ENCODE measurements around the gene MINDY4.

Gene MINDY4

DNA sequence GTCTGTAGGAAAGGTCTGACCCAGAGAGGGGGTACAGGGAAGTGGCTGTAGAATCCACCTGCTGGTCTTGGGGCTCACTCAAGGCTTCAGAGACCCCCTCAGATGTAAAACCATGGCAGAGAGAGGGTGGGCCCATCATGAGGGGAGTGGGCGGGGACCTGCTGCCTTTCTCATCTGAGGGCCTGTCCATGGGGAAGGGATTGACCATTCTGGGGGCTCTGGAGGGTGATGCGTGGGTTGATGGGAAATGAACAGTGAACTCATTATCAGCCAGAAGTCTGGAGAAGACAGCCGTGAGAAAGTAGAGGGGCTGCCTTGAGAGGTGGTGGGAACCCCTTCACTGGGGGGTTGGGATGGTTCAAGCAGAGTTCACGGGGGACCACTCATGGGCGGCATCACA, 66.8 kb downstream of the MINDY4 start:
- no peak for DNase-seq (ENCODE audit: low read depth)

DNA sequence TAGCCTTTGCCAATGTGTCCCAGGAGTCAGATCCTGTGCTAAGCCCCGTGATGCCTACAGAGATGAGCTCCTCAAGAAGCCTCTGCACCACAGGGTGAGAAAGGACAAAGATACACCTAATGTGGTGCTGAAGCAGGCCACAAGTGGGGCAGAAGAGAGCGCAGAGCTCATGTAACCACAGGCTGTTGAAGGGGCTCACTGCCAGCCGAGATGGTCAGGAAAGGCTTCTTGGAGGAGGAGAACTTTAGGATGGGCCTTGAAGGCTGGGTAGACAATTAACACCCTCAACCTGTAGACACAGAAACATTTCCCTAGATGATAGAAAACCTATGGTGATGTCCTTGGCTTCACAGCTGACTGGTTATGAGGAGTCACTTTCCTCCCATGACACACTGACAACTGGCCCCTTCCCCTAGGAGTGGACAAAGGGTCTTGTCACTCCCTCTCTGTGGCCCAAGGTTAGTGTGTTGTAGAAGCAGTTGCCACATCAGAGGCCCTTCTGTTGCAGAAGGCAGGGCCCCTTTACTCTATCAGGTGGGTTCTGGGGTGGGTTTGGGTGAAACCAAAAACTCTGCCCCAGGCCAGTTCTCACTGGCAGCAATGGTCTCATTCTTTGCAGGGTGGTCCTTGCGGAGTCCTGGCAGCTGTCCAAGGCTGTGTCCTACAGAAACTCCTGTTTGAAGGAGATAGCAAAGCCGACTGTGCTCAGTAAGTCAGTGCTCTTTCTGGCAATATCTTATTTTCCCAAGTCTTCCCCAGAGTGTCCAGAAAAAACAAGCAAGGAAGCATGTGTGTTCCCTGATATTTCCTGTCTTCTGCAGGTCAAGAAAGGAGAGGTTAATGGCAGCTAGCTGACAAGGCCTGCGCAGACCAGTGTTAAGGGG, 69.2 kb downstream of the MINDY4 start:
- DNase-seq (ENCODE audit: low read depth) = no peak

More for the DNA sequence above, 66.8 kb downstream of the MINDY4 start:
- TF ChIP-seq, protein P1, sequence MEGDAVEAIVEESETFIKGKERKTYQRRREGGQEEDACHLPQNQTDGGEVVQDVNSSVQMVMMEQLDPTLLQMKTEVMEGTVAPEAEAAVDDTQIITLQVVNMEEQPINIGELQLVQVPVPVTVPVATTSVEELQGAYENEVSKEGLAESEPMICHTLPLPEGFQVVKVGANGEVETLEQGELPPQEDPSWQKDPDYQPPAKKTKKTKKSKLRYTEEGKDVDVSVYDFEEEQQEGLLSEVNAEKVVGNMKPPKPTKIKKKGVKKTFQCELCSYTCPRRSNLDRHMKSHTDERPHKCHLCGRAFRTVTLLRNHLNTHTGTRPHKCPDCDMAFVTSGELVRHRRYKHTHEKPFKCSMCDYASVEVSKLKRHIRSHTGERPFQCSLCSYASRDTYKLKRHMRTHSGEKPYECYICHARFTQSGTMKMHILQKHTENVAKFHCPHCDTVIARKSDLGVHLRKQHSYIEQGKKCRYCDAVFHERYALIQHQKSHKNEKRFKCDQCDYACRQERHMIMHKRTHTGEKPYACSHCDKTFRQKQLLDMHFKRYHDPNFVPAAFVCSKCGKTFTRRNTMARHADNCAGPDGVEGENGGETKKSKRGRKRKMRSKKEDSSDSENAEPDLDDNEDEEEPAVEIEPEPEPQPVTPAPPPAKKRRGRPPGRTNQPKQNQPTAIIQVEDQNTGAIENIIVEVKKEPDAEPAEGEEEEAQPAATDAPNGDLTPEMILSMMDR (IDR thresholded peaks at IDR 0.05; ENCODE audit: control insufficient read depth, insufficient read depth, low read depth, low read length, missing control alignments) = no peak
- H3K4me3 ChIP-seq (ENCODE audit: control insufficient read depth, low read depth, low read length) = no peak overlapping the region

DNA sequence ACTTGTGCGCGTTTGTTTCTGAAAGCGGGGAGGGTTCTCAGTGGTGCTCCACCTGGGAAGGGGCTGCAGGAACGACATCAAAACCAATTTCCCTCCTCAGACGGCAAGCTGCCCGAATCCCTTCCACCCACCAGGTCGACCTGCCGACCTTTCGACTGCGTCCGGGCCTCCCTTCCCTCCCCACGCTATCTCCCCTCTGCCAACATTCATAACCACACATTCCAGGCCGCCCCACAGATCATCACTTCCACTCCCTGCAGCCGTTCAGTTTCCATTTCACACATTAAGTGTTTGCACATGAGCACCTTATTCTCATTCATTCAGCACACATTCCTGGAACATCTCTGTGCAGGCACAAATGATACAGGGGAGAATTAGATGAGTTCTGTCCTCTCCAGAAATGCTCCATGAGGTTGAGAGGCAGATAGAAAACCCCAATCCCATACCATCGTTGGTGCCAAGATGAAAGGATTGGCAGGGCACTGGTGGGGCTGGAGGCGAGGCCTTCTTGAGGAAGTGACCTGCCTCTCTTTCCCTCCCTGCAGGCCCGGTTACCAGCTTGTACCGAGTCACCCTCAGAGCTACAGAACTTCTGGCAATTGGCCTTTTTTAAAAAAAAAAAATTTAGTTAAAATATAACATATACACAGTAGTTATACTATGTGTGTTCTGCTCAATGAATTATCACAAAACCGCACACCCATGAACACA, 70.0 kb downstream of the MINDY4 start:
- H3K4me3 ChIP-seq (ENCODE audit: control insufficient read depth, low read depth, low read length) = no peak overlapping the region
- DNase-seq (ENCODE audit: low read depth) = no peak
- TF ChIP-seq, protein P1 (IDR thresholded peaks at IDR 0.05; ENCODE audit: control insufficient read depth, insufficient read depth, low read depth, low read length, missing control alignments) = no peak

More for the DNA sequence above, 69.2 kb downstream of the MINDY4 start:
- no peak overlapping the region for H3K4me3 ChIP-seq (ENCODE audit: control insufficient read depth, low read depth, low read length)
- TF ChIP-seq, protein P1 (IDR thresholded peaks at IDR 0.05; ENCODE audit: control insufficient read depth, insufficient read depth, low read depth, low read length, missing control alignments) = no peak

DNA sequence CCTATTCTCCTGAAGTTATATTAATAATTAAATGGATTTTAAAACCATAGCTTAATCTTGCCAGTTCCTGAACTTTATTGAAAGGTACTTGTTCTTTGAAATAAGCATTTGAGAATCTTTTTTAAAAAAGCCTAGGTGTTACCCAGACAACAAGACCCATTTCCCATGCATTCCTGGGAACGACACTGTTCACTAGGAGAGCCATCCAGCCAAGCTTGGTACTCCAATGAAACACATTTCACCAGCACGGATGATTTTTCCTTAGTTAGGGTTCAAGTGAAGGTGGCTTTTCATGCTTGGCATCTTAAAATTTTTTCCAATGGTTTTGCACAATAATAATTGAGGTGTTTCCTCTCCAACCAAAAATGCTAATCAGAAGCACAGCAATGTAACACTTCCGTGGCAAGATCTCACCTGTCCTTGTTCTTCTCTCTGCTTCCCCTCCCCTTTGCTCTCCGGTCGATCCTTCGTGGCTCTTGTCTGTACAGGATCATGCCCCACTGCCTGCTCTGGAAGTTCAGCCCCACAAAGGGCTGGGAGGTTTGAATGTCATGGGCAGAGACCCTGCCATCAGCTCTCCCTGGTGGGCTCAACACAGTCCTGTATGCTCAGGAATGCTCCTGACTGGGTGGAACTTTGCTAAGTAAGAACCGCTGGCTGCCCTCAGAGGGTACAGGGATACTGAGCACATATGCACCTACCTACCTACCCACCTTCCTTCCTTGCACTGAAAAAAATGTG, 70.8 kb downstream of the MINDY4 start:
- H3K4me3 ChIP-seq (ENCODE audit: control insufficient read depth, low read depth, low read length) = no peak overlapping the region
- no peak for DNase-seq (ENCODE audit: low read depth)
- TF ChIP-seq, protein P1 (IDR thresholded peaks at IDR 0.05; ENCODE audit: control insufficient read depth, insufficient read depth, low read depth, low read length, missing control alignments) = no peak

DNA sequence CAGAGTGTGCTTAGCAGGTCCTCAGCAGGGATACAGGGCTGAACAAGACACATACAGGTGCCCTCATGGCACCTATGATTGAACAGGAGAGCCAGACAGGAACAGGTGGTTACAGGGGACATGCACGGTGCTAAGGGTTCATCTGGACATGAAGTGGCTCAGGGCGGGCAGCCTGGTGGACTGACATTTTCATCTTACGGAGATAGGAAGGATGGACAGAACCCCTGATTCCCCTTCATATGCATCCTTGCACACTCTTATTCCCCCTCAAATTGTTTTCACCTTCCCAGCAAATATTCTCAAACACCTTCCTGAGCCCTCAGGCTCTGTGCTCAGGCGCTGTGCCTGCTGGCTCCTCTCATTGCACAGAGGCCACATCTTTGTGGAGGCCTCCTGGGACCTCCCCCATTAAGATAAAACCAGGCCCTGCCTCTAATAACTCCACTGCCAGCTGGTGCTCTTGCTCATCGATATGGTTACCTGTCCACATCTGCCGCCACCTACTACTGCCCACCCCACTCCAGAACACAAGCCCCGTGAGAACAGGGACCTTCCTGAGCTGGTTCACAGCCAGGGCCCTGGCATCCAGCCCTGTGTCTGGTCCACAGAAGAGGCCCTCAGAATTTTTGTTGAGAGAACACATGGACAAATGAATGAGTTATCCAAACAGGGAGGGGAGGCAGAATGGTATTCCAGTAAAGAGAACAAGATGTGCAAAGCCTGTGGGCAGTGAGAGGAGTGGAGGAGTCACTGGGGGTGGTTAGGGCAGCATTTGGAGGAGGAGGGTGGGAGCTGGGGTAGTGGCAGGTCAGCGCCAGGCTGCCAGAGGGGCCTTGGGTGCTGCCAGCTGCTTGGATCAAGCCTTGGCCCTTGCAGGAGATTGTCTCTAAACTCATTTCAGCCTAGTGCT, 71.6 kb downstream of the MINDY4 start:
- TF ChIP-seq, protein P1 (IDR thresholded peaks at IDR 0.05; ENCODE audit: control insufficient read depth, insufficient read depth, low read depth, low read length, missing control alignments) = no peak
- no peak for DNase-seq (ENCODE audit: low read depth)
- H3K4me3 ChIP-seq (ENCODE audit: control insufficient read depth, low read depth, low read length) = no peak overlapping the region
